ENCODE data around the gene ATXN7L2. TPM values are rescaled to one million over a fixed set of nuclear protein-coding genes. Genes with fewer than 3 reads are reported as not detected.

The ATXN7L2 gene
- total RNA-seq, 1 experiment from 2014 or later: 17.3 TPM

DNA sequence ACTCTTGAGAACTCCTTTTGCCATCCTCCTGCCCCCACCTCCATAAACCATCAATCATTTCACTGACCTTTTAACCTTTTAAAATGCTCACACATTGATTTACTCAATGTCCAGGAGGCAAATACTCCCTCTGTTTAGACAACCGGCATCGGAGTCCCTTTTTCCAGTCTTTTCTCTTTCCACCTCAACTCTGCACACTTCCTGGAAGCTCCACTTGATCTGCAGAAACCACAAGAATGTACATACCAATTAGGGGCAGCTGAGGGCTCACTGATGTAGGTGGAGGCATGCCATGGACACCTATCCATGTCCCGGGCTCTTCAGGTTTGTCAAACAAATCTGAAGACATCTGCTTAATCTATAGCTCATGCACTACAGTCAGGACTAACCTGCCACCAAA, 31.1 kb downstream of the ATXN7L2 start:
- Histone ChIP-seq H3T11ph (ENCODE audit: low read length) (no peak overlapping the region), H3K4ac (ENCODE audit: low read depth, low read length) (no peak overlapping the region), H2AFZ (ENCODE audit: low read length) (no peak overlapping the region), H4K8ac (replicated peaks; ENCODE audit: insufficient read length, low read depth, low read length) (no peak overlapping the region), H2BK120ac (ENCODE audit: low read depth, low read length, poor library complexity, severe bottlenecking) (no peak overlapping the region), H3K4me2 (ENCODE audit: insufficient read depth, insufficient read length, low read length) (no peak overlapping the region), H3K14ac (ENCODE audit: insufficient read depth, low read length) (no peak overlapping the region), H3K23ac (ENCODE audit: insufficient read length, low read depth, low read length) (no peak overlapping the region), H3K27ac (ENCODE audit: insufficient read length, low read depth, low read length) (no peak overlapping the region), H2BK12ac (ENCODE audit: insufficient read length, low read depth, low read length) (no peak overlapping the region), H3K4me1 (ENCODE audit: insufficient read depth, low read length) (peaks cover 3% of the 10 kb centered on the region; the same call in 1 of the 2 replicates), H2BK15ac (ENCODE audit: low read depth, low read length) (no peak overlapping the region), H3K79me2 (ENCODE audit: insufficient read depth, low read length) (no peaks in the 10 kb centered on the region), H3K27me3 (ENCODE audit: insufficient read depth, low read length) (peaks cover 2% of the 10 kb centered on the region; the same call in 1 of the 2 replicates), H3K9me3 (ENCODE audit: control insufficient read depth, low read depth, low read length) (no peaks in the 10 kb centered on the region), H4K91ac (ENCODE audit: insufficient read length, low read depth, low read length) (no peak overlapping the region), H3K23me2 (ENCODE audit: insufficient read length, low read depth, low read length, poor library complexity, severe bottlenecking) (peaks cover 5% of the 10 kb centered on the region), H2BK5ac (ENCODE audit: insufficient read length, low read length) (no peak overlapping the region), H4K20me1 (ENCODE audit: control insufficient read depth, insufficient read depth, insufficient read length) (no peaks in the 10 kb centered on the region), H3K56ac (ENCODE audit: insufficient read length, low read depth, low read length) (no peak overlapping the region), H2AK5ac (ENCODE audit: insufficient read length, low read length) (no peak overlapping the region), H3K79me1 (ENCODE audit: insufficient read depth, low read depth, low read length, poor library complexity, severe bottlenecking) (no peaks in the 10 kb centered on the region), H3K9ac (ENCODE audit: extremely low read depth, insufficient read length, low read length) (no peak overlapping the region), H4K5ac (ENCODE audit: insufficient read length, low read depth, low read length) (no peak overlapping the region), H2BK20ac (ENCODE audit: low read depth, low read length, poor library complexity, severe bottlenecking) (no peak overlapping the region), H3K18ac (ENCODE audit: insufficient read length, low read depth, low read length) (no peak overlapping the region)
- H3K9me3 Mint-ChIP-seq: no peaks in the 10 kb centered on the region
- no peak for DNase-seq
- H3K27ac Mint-ChIP-seq: no peak overlapping the region
- no peak for TF ChIP-seq CTCF (conservative IDR thresholded peaks at IDR 0.05)
- peaks cover 5 to 7% of the 10 kb centered on the region in 2 experiments for H3K4me1 Mint-ChIP-seq
- no peaks in the 10 kb centered on the region for H3K36me3 Mint-ChIP-seq (ENCODE audit: insufficient read depth in 1 of 3, low read depth in 3 of 3)
- no peak overlapping the region for H3K4me3 Mint-ChIP-seq
- no CpG with 5 or more reads among the region's 3 CpGs for WGBS (ENCODE audit: extremely low coverage, insufficient read length, low lambda C conversion rate)
- H3K27me3 Mint-ChIP-seq (ENCODE audit: low read depth): peaks cover 39% of the 10 kb centered on the region

Measured in H9 (cell line).